ENCODE results near the gene REC8.

- TF ChIP-seq POLR2AphosphoS5 (IDR thresholded peaks at IDR 0.05; ENCODE audit: low read depth, low read length) (no peak), POLR2A (IDR thresholded peaks at IDR 0.05; ENCODE audit: low read depth, low read length) (no peak), TAF1 (IDR thresholded peaks at IDR 0.05; ENCODE audit: borderline replicate concordance, low read depth, low read length) (no peak)
These were observed 33.2 kb upstream of the REC8 start for GRCh38 chr14:24138396-24139271.

Measured in GM12892 (cell line).